Keratinocyte (primary cell): ENCODE data around the gene ACAT2. TPM values are rescaled to one million over a fixed set of nuclear protein-coding genes. Genes with fewer than 3 reads are reported as not detected.

Experiments
- DNase-seq: peaks from one replicate; pipeline ENCODE4 v3.0.0-alpha.2; 2011; ENCODE audit warnings: low read depth, missing footprints, low spot score
- FAIRE-seq: peaks from 2 replicates; lab custom pipeline; 2011; peaks lifted over from hg19 to GRCh38; lab: Jason Lieb, UNC
- H2AFZ ChIP-seq: 2 replicates; pipeline ENCODE4 v1.6.0; 2012; ENCODE audit warnings: low read length, control low read depth, inconsistent platforms; ENCODE audit not compliant: control insufficient read depth
- H3K27ac ChIP-seq: 2 replicates; pipeline ENCODE4 v1.5.1; 2011; ENCODE audit warnings: low read length; ENCODE audit not compliant: control insufficient read depth, insufficient read depth
- H3K27me3 ChIP-seq: 3 replicates; pipeline ENCODE4 v1.6.0; 2011; ENCODE audit warnings: low read length; ENCODE audit not compliant: control insufficient read depth, insufficient read depth; ENCODE audit errors: extremely low read depth
- H3K36me3 ChIP-seq, 2 experiments: 2 replicates in 1 of 2; 3 replicates in 1 of 2; pipeline ENCODE4 v1.5.1; 2011; ENCODE audit warnings: low read length in 2 of 2, mild to moderate bottlenecking in 1 of 2; ENCODE audit not compliant: control insufficient read depth in 2 of 2, insufficient read depth in 2 of 2; ENCODE audit errors: extremely low read depth in 1 of 2
- H3K4me1 ChIP-seq: 3 replicates; pipeline ENCODE4 v1.5.1; 2011; ENCODE audit warnings: low read length; ENCODE audit not compliant: control insufficient read depth, insufficient read depth; ENCODE audit errors: extremely low read depth
- H3K4me2 ChIP-seq: 3 replicates; pipeline ENCODE4 v1.6.0; 2011; ENCODE audit warnings: low read depth, low read length; ENCODE audit not compliant: control insufficient read depth, insufficient read depth; ENCODE audit errors: extremely low read depth
- H3K4me3 ChIP-seq, 3 experiments: fragments of 200-600 bp in 1 of 3; sonication (generic) in 1 of 3; 2 replicates in 2 of 3; 3 replicates in 1 of 3; pipeline ENCODE4 v1.5.1; 2011 to 2016; ENCODE audit warnings: low read length in 3 of 3, mild to moderate bottlenecking in 3 of 3, control low read depth in 2 of 3, inconsistent platforms in 1 of 3, low read depth in 1 of 3, mixed read lengths in 1 of 3, mixed run types in 1 of 3, moderate library complexity in 1 of 3; ENCODE audit not compliant: control insufficient read depth in 2 of 3, insufficient read depth in 2 of 3; ENCODE audit errors: extremely low read depth in 1 of 3
- H3K79me2 ChIP-seq: 2 replicates; pipeline ENCODE4 v1.6.0; 2012; ENCODE audit warnings: low read length; ENCODE audit not compliant: control insufficient read depth, insufficient read depth
- H3K9ac ChIP-seq: 3 replicates; pipeline ENCODE4 v1.6.0; 2011; ENCODE audit warnings: low read length; ENCODE audit not compliant: control insufficient read depth, insufficient read depth; ENCODE audit errors: extremely low read depth
- H3K9me1 ChIP-seq: 3 replicates; pipeline ENCODE4 v1.6.0; 2011; ENCODE audit warnings: low read length; ENCODE audit not compliant: control insufficient read depth, insufficient read depth; ENCODE audit errors: extremely low read depth
- H3K9me3 ChIP-seq: 2 replicates; pipeline ENCODE4 v1.5.1; 2012; ENCODE audit warnings: low read depth, low read length; ENCODE audit not compliant: control insufficient read depth
- H4K20me1 ChIP-seq: 3 replicates; pipeline ENCODE4 v1.6.0; 2011; ENCODE audit warnings: low read length; ENCODE audit not compliant: control insufficient read depth, insufficient read depth; ENCODE audit errors: extremely low read depth
- CTCF ChIP-seq, 3 experiments: IDR thresholded peaks in 1 of 3; conservative IDR thresholded peaks in 1 of 3; optimal IDR thresholded peaks in 1 of 3; 2 replicates in 2 of 3; 3 replicates in 1 of 3; pipeline versions ENCODE3 to v1.5.1; 2011; ENCODE audit warnings: low read length in 3 of 3, mild to moderate bottlenecking in 3 of 3, moderate library complexity in 2 of 3, control low read depth in 1 of 3, inconsistent platforms in 1 of 3; ENCODE audit not compliant: insufficient read depth in 2 of 3; ENCODE audit errors: extremely low read depth in 1 of 3
- EZH2 ChIP-seq: IDR thresholded peaks from one replicate; pipeline ENCODE4 v1.6.1; 2012; ENCODE audit warnings: inconsistent platforms, mild to moderate bottlenecking, low read length, moderate library complexity
- dilution Hi-C: fragments of 300-500 bp; cut with MboI; formaldehyde crosslinking; loops from one replicate; pipeline ENCODE4 v1.7.0; 2020; ENCODE audit warnings: low sequenced_read_pairs; ENCODE audit not compliant: extremely low pct_ligation_motif_present
- polyA plus RNA-seq, 5 experiments: library from polyadenylated mRNA; depleted of rRNA in 3 of 5; stranded (reverse) in 3 of 5; stranded (forward) in 1 of 5; unstranded in 1 of 5; fragments of >200 nt; gene quantifications; 1 replicate in 1 of 5; 2 replicates in 3 of 5; 3 replicates in 1 of 5; pipeline versions ENCODE4 v1.2.1 to v1.2.3, GENCODE V29; 2011 to 2012; ENCODE audit warnings: missing spikeins in 2 of 5, low read depth in 1 of 5, low replicate concordance in 1 of 5

ACAT2 gene
- polyA plus RNA-seq, 1 donor (not counting 4 experiments of a cell fraction or from before 2014, with no cell fraction given): 205 TPM

- no peaks in the 10 kb centered on the region for H3K27me3 ChIP-seq
- peak overlapping the region; percentile 72 for H3K4me2 ChIP-seq
- no peak for TF ChIP-seq EZH2
- no peak for TF ChIP-seq CTCF (optimal IDR thresholded peaks at IDR 0.05 in 1 of 3, IDR thresholded peaks at IDR 0.05 in 1 of 3, conservative IDR thresholded peaks at IDR 0.05 in 1 of 3; ENCODE audit: extremely low read depth in 1 of 3, insufficient read depth in 2 of 3, low read length in 3 of 3)
- peak overlapping the region; percentile 77 to 93 (median 88) for H3K4me3 ChIP-seq
- peak; percentile 34 for FAIRE-seq
- peak overlapping the region; percentile 85 for H3K27ac ChIP-seq
- peaks cover 43% of the 10 kb centered on the region for H3K79me2 ChIP-seq
- peaks cover 9 to 39% of the 10 kb centered on the region in 2 experiments for H3K36me3 ChIP-seq
- H3K9me1 ChIP-seq: peaks cover 2% of the 10 kb centered on the region
- DNase-seq: no peak
- dilution Hi-C loops: no loop called here
- peak overlapping the region; percentile 83 for H3K9ac ChIP-seq
- no peaks in the 10 kb centered on the region for H3K9me3 ChIP-seq
- no peaks in the 10 kb centered on the region for H4K20me1 ChIP-seq
- peaks cover 33% of the 10 kb centered on the region for H3K4me1 ChIP-seq
- peak overlapping the region; percentile 54 for H2AFZ ChIP-seq
Measured at GRCh38 chr6:159762681-159763293, 942 bp downstream of the ACAT2 start.

- dilution Hi-C loops: no loop called here
Measured at GRCh38 chr6:159766906-159767305, 5.1 kb downstream of the ACAT2 start.

More at GRCh38 chr6:159766906-159767305, 5.1 kb downstream of the ACAT2 start:
- H4K20me1 ChIP-seq: no peaks in the 10 kb centered on the region
- no peak for TF ChIP-seq EZH2
- no peak for TF ChIP-seq CTCF (optimal IDR thresholded peaks at IDR 0.05 in 1 of 3, IDR thresholded peaks at IDR 0.05 in 1 of 3, conservative IDR thresholded peaks at IDR 0.05 in 1 of 3; ENCODE audit: extremely low read depth in 1 of 3, insufficient read depth in 2 of 3, low read length in 3 of 3)
- no peaks in the 10 kb centered on the region for H3K27me3 ChIP-seq
- DNase-seq: no peak
- no peak overlapping the region for H3K4me3 ChIP-seq
- H3K27ac ChIP-seq: no peak overlapping the region
- H2AFZ ChIP-seq: no peak overlapping the region
- no peak overlapping the region for H3K4me2 ChIP-seq
- H3K36me3 ChIP-seq: peaks cover 22 to 48% of the 10 kb centered on the region in 2 experiments
- H3K9me3 ChIP-seq: no peaks in the 10 kb centered on the region
- no peak overlapping the region for H3K9ac ChIP-seq
- FAIRE-seq: no peak
- H3K9me1 ChIP-seq: peaks cover 2% of the 10 kb centered on the region
- peaks cover 14% of the 10 kb centered on the region for H3K4me1 ChIP-seq
- H3K79me2 ChIP-seq: peaks cover 50% of the 10 kb centered on the region
